Measurements from ENCODE around the gene RAI1.

Gene RAI1

DNA sequence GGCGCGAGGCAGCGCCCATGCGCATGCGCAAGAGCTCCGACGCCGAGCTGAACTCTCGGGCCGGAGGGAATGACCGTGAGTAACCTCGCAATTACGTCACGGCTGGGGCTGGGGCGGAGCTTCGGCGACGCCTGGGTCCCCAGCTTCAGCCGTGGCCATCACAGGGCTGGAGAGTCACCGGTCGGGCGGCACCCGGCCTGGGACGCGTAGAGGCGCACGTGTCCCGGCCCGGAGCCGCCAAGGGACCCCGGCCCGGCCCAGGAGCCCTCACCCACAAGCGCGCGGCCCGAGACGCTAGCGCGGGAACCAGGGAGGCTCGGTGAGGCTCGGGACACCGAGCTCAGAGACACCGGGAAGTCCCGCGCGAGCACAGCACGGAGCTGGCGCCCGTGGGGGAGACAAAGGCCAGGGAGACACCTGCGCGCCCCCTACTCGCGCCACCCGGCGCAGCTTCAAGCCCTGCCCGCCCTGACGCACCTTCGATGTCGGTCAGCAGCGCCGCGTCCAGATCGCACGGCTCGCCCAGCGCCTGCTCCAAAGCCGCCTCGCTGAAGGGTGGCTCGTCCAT is 155.1 kb downstream of the RAI1 start:
- Mint-ChIP-seq H3K4me1 (peaks cover 74% of the 10 kb centered on the region), H3K4me3 (peak overlapping the region; percentile 85), H3K27ac (peak overlapping the region; percentile 85), H3K9me3 (no peaks in the 10 kb centered on the region), H3K36me3 (ENCODE audit: low read depth) (peaks cover 24% of the 10 kb centered on the region), H3K27me3 (no peaks in the 10 kb centered on the region)
- ATAC-seq (peak; percentile 66), DNase-seq (peak; percentile 100)

DNA sequence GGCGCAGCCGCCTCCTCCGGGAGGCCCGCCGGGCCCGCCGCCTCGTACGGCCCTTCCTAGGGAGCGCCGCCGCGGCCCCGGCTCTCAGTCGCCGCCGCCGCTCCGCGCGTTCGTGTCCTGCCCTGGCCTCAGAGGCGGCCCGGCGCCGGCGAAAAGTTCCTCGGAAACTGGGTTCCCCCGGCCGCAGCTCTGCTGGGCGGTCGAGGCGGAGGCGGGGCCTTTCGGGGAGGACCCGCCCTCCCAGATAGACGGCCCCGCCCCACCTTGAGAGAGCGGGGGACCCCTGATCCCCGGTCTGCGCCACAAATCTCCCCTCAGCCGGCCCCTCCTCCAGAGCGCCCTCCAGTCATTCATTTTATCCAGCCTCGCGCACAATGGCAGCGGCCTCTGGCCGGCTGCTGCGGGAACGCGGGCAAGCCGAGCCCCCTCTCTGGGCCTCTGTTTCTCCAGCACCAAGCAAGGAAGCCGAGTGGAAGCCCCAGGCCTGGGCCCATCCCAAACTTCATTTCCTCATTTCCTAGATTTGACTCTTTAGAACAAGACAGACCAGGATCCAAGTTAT is 155.6 kb downstream of the RAI1 start, which contains the start of gene SREBF1:
Gene SREBF1 (minus strand): TSS at position 169 of the 562 bp plus-strand sequence. CDS start 169 bp downstream, outside the sequence.
- H3K27me3 Mint-ChIP-seq = no peaks in the 10 kb centered on the region
- peaks cover 24% of the 10 kb centered on the region for H3K36me3 Mint-ChIP-seq (ENCODE audit: low read depth)
- peak within 1 kb of the TSS; percentile 85 for H3K27ac Mint-ChIP-seq
- H3K4me3 Mint-ChIP-seq = peak within 1 kb of the TSS; percentile 85
- H3K9me3 Mint-ChIP-seq = no peaks in the 10 kb centered on the region
- DNase-seq (peak; percentile 81), ATAC-seq (peak; percentile 27)
- H3K4me1 Mint-ChIP-seq = peaks cover 72% of the 10 kb centered on the region

DNA sequence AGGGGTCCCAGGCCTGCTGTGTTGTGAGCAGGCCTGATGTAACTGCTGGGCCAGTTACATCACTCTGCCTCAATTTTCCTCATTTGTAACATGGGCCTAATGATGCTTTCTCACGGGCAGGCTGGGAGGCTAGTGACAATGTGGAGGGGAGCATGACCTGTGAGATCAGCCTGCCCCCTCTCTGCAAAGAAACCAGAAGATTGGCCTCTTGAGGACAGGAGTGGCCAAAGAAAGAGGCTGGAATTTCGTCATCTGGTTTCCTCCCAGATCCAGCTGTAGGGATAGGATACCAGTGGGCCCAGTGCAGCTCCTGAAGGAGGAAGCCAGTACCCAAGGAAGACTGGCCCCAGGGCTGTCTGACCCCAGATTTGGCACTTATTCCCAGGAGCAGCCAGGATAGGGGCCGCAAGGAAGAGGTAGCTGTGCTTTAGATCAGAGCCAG is 156.1 kb downstream of the RAI1 start:
- ATAC-seq = no peak
- peaks cover 67% of the 10 kb centered on the region for H3K4me1 Mint-ChIP-seq
- H3K27ac Mint-ChIP-seq = peak overlapping the region; percentile 74

DNA sequence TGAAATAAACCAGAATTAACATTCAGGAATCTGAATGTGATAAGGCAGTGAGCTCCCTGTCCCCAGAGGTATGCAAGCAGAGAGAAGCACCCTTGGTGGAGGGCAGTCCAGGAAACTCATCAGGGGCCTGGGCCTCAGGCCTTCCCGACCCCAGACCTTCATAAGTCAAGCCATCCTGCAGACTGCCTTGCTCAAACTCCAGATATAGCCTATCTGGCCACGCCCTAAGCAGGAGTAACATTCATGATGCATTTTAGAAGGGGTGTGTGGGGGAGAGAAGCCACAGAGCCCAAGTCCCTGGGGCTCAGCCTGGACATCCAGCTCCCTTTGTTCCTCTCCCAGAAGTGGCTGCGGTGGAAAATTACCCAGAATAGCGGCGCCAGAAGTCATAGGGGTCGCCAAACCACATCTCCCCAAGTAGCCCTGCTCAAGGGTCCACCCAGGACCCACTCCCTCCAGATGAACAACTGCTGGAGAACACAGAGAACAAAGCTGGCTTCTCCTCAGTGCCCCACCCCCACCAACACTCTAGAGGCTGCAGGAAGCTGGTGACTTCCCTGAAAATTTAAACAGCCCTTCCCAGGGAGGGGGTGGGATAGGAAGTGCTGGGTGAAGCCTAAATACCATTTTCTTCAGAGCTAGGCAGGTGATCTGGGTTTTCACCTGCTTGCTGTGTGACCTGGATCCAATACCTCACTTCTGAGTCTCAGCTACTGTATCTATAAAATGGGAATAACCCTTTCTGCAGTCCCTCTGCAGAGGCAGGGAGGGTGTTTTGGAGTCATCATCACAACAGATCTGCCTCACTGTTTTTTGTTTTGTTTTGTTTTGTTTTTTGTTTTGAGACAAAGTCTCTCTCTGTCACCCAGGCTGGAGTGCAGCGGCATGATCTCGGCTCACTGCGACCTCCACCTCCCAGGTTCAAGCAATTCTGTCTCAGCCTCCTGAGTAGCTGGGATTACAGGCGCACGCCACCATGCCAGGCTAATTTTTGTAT is 157.0 kb downstream of the RAI1 start:
- Mint-ChIP-seq H3K27ac (peak overlapping the region; percentile 74), H3K4me1 (peaks cover 66% of the 10 kb centered on the region), H3K9me3 (no peaks in the 10 kb centered on the region), H3K36me3 (ENCODE audit: low read depth) (peaks cover 18% of the 10 kb centered on the region), H3K27me3 (no peaks in the 10 kb centered on the region), H3K4me3 (peak overlapping the region; percentile 10)
- ATAC-seq (no peak), DNase-seq (no peak)

More for the DNA sequence above, 156.1 kb downstream of the RAI1 start:
- Mint-ChIP-seq H3K36me3 (ENCODE audit: low read depth) (peaks cover 19% of the 10 kb centered on the region), H3K9me3 (no peaks in the 10 kb centered on the region), H3K4me3 (peak overlapping the region; percentile 85), H3K27me3 (no peaks in the 10 kb centered on the region)
- no peak for DNase-seq

DNA sequence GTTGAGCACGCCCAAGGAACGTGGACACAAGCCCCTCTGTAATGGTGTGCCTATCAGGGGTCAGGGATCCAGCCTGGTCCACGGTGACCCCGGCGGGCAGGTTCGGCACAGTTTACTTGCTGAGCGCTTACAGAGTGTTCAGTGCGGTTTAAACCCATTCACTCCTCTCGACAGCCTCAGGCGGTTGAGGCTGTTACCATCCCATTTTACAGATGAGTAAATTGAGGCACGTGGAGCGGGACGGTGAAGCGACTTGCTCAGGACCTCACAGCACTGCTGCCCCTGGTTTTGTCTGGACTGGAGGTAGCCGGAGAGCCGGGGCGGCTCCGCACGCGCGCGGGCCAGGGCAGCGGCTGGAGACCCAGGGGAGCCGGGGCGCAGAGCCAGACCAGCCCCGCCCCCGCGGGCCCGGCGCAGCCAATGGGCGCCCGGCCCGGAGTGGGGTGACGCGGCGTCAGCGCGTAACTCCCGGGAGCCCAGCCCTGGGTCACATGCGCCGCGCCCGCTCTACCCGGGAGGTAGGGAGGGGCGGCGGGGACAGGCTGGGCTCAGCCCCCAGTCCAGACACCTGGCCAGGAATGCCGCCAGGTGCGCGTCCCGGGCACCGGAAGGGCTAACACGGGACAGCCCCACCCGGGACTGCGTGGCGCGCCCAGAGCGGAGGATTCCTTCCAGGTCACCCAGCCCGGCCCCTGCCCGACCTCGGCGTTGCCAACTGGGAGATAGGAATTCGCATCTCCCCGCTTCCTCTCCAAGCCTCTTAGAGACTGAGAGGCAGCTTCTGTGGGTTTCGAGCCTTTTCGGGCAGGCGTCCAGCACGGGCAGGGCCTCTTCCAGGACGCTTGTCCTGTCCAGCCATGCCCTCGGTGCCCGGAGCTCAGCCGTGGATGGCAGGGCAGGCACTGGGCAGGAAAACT is 158.8 kb downstream of the RAI1 start:
- DNase-seq (peak; percentile 86), ATAC-seq (peak; percentile 76)
- Mint-ChIP-seq H3K4me1 (peaks cover 48% of the 10 kb centered on the region), H3K9me3 (no peaks in the 10 kb centered on the region), H3K36me3 (ENCODE audit: low read depth) (peaks cover 5% of the 10 kb centered on the region), H3K27ac (peak overlapping the region; percentile 88), H3K4me3 (peak overlapping the region; percentile 80), H3K27me3 (no peaks in the 10 kb centered on the region)

DNA sequence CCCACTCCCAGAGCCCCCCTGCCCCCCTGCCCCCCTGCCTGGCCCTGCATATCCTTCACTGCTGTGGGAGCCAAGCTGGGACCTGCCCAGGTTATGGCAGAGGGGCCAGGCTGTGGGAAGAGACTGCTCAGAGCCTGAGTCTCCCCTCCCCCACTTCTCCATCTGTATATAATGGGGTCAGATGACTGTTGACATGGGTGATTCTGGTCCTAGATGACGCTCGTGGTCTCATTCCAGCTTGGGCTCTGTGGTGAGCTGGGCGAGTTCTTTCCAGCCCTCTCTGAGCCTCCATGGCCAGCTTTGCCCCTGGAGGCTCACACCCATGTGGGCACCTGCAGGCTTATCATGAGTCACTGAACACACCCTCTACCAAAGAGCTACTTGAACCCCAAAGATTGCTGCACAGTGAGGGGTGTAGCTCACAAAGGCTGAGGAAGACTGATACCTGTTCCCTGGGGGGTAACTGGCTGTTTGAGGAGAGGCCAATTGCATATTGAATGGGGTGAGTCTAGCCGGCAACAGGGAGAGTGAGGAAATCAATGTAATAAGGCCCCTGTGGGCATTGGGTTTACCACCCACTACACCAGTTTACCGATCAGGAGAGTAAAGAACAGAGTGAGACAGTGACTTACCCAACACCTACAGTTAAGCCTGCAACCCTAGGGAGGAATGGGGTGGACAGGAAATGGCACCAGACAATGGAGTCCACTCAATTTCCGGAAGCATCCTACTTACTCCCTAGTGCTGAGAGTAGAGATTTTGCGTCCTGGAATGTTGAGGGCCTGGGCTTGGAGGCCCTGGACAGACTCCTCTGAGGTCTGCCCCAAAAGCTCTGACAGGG is 159.7 kb downstream of the RAI1 start:
- H3K4me3 Mint-ChIP-seq = peak overlapping the region; percentile 69
- peaks cover under 1% of the 10 kb centered on the region for H3K36me3 Mint-ChIP-seq (ENCODE audit: low read depth)
- ATAC-seq (no peak), DNase-seq (no peak)
- peak overlapping the region; percentile 79 for H3K27ac Mint-ChIP-seq
- no peaks in the 10 kb centered on the region for H3K9me3 Mint-ChIP-seq
- no peaks in the 10 kb centered on the region for H3K27me3 Mint-ChIP-seq
- peaks cover 39% of the 10 kb centered on the region for H3K4me1 Mint-ChIP-seq

DNA sequence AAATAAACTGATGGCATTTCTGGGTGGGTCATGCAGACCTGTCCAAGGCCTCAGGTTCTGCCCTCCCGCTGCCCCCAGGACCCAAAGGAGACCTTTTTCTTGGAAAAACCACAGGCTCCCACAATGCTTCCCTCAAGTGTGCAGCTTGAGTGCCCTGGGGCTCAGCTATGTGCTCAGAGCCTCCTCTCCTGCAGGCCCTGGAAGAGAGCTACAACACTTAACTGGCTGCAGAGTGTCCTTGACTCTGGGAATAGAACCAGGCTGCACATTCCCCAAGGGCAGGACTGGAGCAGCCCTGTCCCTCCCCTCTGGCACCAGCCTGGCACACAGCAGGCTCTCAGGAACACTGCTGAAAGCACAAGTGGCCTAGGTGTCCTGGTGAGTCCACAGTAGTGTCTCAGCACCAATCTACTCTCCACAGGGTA is 160.4 kb downstream of the RAI1 start:
- H3K4me1 Mint-ChIP-seq = peaks cover 37% of the 10 kb centered on the region
- DNase-seq (no peak), ATAC-seq (no peak)
- H3K9me3 Mint-ChIP-seq = no peaks in the 10 kb centered on the region
- no peaks in the 10 kb centered on the region for H3K36me3 Mint-ChIP-seq (ENCODE audit: low read depth)
- H3K27me3 Mint-ChIP-seq = no peaks in the 10 kb centered on the region
- H3K4me3 Mint-ChIP-seq = no peak overlapping the region
- no peak overlapping the region for H3K27ac Mint-ChIP-seq

DNA sequence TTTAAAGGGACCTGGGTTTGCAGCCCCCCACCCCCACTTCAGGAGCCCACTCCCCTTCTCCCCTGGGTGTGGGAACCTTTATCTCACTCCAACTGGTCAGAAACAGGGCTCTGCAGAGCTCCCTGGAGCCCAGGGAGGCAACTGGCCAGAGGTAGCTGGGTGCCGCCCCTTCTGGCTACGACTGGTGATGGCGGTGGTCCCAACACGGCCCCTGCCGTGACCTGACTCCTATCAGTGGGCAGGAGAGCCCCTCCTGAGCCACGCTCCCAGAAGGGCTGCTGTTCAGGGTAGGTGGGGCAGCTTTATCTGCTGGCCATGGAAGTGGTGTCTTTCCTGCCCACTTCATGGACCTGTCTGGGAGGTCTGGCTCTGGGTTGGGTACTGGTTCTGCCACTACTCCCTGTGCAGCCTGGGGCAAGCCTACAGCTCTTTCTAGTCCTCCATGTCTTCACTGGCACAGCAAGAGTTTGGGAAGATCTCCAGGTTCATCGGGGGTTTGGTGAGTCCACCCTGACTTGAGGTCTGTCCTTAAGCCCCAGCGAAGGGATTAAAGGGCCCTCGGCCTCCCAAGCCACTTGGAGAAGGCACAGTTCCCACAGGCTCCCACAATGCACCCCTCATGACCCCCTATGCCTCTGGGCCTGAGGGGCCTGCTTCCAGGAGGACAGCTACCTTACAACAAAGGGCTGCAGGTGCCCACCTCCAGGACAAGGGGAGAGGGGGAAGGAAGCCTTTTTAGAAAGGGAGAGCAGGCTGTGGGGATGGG is 161.0 kb downstream of the RAI1 start:
- no peaks in the 10 kb centered on the region for H3K9me3 Mint-ChIP-seq
- no peak overlapping the region for H3K27ac Mint-ChIP-seq
- DNase-seq (no peak), ATAC-seq (no peak)
- H3K27me3 Mint-ChIP-seq = no peaks in the 10 kb centered on the region
- H3K4me3 Mint-ChIP-seq = no peak overlapping the region
- H3K36me3 Mint-ChIP-seq (ENCODE audit: low read depth) = no peaks in the 10 kb centered on the region
- H3K4me1 Mint-ChIP-seq = peaks cover 37% of the 10 kb centered on the region

DNA sequence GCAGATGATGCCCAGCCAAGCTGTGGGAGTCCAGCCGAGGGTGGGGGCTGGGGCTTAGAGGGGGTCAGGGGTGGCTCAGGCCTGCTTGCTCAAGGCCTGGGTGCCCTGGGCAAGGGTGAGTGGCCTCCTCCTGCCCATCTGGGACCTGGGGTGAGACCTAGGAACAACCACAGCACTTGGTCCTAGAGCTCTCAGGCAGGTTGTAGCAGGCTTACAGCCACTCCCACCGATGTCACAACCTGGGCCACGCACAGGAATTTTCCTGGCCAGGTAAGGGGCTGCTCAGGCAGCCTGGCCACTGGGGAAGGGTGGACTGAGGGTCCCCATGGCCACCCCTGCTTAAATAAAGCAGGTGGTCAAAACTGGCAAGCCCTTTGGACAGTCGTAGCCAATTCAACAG is 161.8 kb downstream of the RAI1 start:
- H3K27me3 Mint-ChIP-seq = no peaks in the 10 kb centered on the region
- no peaks in the 10 kb centered on the region for H3K9me3 Mint-ChIP-seq
- ATAC-seq = no peak
- no peak overlapping the region for H3K4me3 Mint-ChIP-seq
- H3K4me1 Mint-ChIP-seq = peaks cover 37% of the 10 kb centered on the region
- no peak for DNase-seq
- H3K27ac Mint-ChIP-seq = no peak overlapping the region
- H3K36me3 Mint-ChIP-seq (ENCODE audit: low read depth) = no peaks in the 10 kb centered on the region

DNA sequence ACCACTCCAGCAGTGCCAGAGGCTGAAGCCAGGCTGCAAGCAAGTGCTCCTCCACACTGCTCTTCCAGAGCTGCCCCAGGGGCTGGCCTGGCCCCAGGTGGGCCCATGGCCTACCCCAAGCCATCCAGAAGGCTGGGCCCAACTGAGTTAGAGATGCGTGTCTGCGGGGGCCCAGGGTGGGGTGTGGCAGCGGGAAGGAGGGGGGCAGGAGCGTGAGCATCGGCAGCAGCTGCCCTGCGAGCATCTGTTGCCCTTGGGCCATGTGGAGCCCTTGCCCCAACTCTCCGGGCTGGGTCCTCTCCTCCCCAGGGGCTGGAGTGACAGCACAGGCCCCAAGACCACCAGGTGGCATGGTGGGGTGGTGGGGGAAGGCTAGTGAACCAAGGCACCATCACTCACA is 162.8 kb downstream of the RAI1 start:
- Mint-ChIP-seq H3K9me3 (no peaks in the 10 kb centered on the region), H3K4me1 (peaks cover 37% of the 10 kb centered on the region), H3K4me3 (no peak overlapping the region), H3K27me3 (no peaks in the 10 kb centered on the region), H3K27ac (no peak overlapping the region), H3K36me3 (ENCODE audit: low read depth) (no peaks in the 10 kb centered on the region)
- ATAC-seq (no peak), DNase-seq (no peak)

DNA sequence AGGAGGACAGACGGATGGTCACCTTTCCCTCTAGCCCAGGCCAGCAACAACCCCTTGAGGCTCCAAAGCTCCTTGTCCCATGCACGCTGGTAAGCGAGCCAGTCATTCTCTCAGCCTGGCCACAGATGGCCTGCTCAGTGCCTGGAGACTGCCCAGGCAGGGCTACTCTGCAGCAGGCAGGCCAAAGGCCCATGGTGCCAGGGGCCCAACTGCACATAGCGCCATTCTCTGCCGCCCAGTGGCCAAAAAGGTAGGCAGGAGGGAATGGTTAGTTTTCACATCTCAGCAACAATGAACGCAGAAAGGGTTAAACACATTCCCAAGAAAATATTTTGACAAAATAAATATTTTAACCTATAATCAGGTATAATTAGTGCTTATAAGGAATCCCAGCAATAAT is 163.2 kb downstream of the RAI1 start:
- no peak overlapping the region for H3K27ac Mint-ChIP-seq

DNA sequence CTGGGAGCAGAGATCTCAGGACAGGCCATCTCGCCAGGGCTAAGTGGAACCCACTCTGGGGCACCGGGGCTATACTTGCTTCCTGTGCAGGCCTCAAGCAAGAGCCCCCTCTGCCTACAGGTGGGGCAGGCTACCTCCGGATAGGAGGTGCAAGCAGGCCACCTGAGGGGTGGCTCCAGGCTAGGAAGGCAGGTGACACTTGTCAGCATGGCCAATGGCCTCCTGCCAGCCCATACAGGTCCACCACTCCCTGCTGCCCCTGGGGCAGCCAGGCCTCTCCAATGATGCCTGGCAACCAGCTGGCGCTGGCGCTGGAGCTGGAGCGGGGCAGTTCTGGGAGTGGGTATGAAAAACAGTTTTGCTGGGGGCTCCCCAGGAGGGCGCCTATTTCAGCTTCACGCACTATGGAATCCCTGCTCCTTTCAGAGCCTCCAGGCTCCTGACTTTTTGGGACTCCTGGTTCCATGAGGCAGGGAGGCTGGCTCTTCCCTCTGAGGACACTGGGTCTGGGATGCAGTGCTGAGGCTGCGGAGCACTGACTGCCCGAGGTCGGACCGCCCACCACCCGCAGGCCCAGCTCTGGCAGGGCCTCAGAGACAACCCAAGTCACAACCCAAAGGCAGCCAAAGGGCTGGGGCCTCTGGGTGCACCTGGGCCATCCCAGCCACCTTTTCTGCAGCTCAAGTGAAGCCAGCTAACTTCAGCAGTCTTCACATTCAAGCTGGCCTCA is 164.0 kb downstream of the RAI1 start:
- ATAC-seq = no peak
- peaks cover 40% of the 10 kb centered on the region for H3K4me1 Mint-ChIP-seq
- H3K27me3 Mint-ChIP-seq = no peaks in the 10 kb centered on the region

More for the DNA sequence above, 163.2 kb downstream of the RAI1 start:
- no peaks in the 10 kb centered on the region for H3K9me3 Mint-ChIP-seq
- H3K27me3 Mint-ChIP-seq = no peaks in the 10 kb centered on the region
- peaks cover 37% of the 10 kb centered on the region for H3K4me1 Mint-ChIP-seq
- DNase-seq (no peak), ATAC-seq (no peak)
- H3K36me3 Mint-ChIP-seq (ENCODE audit: low read depth) = no peaks in the 10 kb centered on the region
- no peak overlapping the region for H3K4me3 Mint-ChIP-seq

More for the DNA sequence above, 164.0 kb downstream of the RAI1 start:
- H3K27ac Mint-ChIP-seq = no peak overlapping the region
- no peaks in the 10 kb centered on the region for H3K9me3 Mint-ChIP-seq
- DNase-seq = no peak
- no peak overlapping the region for H3K4me3 Mint-ChIP-seq
- no peaks in the 10 kb centered on the region for H3K36me3 Mint-ChIP-seq (ENCODE audit: low read depth)

Measured in activated naive CD8-positive, alpha-beta T cell treated with anti-CD3 and anti-CD28 coated beads, Interleukin-2, amount 50 U/mL, for 24 hours (primary cell).